Measurements from ENCODE around the gene ANKRD10. TPM values are rescaled to one million over a fixed set of nuclear protein-coding genes. Genes with fewer than 3 reads are reported as not detected.

ANKRD10 gene
- total RNA-seq, 1 donor from 2014 or later: 228 TPM

DNA sequence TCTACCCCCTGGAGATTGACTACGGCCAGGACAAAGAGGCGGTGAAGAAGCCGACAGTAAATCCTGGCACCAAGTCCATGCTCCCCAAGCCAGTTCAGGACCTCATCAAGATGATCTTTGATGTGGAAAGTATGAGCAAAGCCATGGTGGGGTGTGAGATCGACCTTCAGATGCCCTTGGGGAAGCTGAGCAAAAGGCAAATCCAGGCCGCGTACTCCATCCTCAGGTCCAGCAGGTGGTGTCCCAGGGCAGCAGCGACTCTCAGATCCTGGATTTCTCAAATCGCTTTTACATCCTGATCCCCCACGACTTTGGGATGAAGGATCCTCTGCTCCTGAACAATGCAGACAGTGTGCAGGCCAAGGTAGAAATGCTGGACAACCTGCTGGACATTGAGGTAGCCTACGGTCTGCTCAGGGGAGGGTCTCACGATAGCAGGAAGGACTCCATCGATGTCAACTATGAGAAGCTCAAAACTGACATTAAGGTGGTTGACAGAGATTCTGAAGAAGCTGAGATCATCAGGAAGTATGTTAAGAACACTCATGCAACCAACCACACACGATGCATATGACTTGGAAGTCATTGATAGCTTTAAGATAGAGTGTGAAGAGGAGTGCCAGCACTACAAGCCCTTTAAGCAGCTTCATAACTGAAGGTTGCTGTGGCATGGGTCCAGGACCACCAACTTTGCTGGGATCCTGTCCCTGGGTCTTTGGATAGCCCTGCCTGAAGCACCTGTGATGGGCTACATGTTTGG lies 24.0 kb upstream of the ANKRD10 start:
- no peak overlapping the region for H3K4me3 Mint-ChIP-seq (ENCODE audit: low read depth)
- H3K27me3 Mint-ChIP-seq: peaks cover 12% of the 10 kb centered on the region
- H3K9me3 Mint-ChIP-seq (ENCODE audit: low read depth): peaks cover 21% of the 10 kb centered on the region
- DNase-seq (ENCODE audit: low spot score, unreplicated experiment): no peak
- H3K4me1 Mint-ChIP-seq (ENCODE audit: low read depth): peaks cover 5% of the 10 kb centered on the region
- TF ChIP-seq CTCF (IDR thresholded peaks at IDR 0.05; ENCODE audit: unreplicated experiment): no peak
- H3K27ac Mint-ChIP-seq: no peak overlapping the region
- peaks cover 2% of the 10 kb centered on the region for H3K36me3 Mint-ChIP-seq (ENCODE audit: insufficient read depth)

DNA sequence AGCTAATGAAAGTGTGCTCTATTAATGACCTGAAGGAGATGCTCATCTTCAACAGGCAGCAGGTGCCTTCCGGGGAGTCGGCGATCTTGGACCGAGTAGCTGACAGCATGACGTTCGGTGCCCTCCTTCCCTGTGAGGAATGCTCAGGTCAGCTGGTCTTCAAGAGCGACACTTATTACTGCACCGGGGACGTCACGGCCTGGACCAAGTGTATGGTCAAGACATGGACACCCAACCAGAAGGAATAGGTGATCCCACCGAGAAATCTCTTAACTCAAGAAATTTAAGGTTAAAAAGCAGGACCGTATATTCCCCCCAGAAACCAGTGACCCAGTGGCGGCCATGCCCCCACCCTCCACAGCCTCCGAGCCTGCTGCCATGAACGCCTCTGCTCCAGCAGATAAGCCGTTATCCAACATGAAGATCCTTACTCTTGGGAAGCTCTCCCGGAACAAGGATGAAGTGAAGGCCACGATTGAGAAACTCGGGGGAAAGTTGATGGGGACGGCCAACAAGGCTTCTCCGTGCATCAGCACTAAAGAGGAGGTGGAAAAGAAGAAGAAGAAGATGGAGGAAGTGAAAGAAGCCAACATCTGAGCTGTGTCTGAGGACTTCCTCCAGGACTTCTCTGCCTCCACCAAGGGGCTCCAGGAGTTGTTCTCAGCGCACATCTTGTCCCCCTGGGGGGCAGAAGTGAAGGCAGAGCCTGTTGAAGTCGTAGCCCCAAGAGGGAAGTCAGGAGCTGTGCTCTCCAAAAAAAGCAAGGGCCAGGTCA lies 22.8 kb upstream of the ANKRD10 start:
- Mint-ChIP-seq H3K27me3 (peaks cover 12% of the 10 kb centered on the region), H3K9me3 (ENCODE audit: low read depth) (peaks cover 32% of the 10 kb centered on the region), H3K27ac (no peak overlapping the region), H3K4me3 (ENCODE audit: low read depth) (no peak overlapping the region), H3K4me1 (ENCODE audit: low read depth) (peaks cover 5% of the 10 kb centered on the region), H3K36me3 (ENCODE audit: insufficient read depth) (peaks cover 5% of the 10 kb centered on the region)
- no peak for TF ChIP-seq CTCF (IDR thresholded peaks at IDR 0.05; ENCODE audit: unreplicated experiment)
- DNase-seq (ENCODE audit: low spot score, unreplicated experiment): no peak

DNA sequence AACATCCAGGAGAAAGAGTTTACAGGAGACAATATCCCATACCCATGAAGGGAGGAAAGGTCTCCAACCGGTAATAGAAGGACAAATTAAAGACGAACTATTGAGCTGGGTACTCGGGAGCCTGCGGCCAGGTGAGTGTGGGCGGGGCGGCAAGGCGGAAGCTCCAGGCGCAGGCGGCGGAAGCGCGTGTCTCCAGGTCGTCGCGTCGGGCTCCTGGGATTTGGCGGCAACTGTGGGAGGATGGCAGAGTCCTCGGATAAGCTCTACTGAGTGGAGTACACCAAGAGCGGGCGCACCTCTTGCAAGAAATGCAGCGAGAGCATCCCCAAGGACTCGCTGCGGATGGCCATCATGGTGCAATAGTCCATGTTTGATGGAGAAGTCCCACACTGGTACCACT lies 21.6 kb upstream of the ANKRD10 start:
- Mint-ChIP-seq H3K9me3 (ENCODE audit: low read depth) (peaks cover 36% of the 10 kb centered on the region), H3K27ac (no peak overlapping the region), H3K36me3 (ENCODE audit: insufficient read depth) (peaks cover 6% of the 10 kb centered on the region), H3K27me3 (peaks cover 12% of the 10 kb centered on the region), H3K4me1 (ENCODE audit: low read depth) (no peaks in the 10 kb centered on the region), H3K4me3 (ENCODE audit: low read depth) (no peak overlapping the region)
- no peak for TF ChIP-seq CTCF (IDR thresholded peaks at IDR 0.05; ENCODE audit: unreplicated experiment)
- no peak for DNase-seq (ENCODE audit: low spot score, unreplicated experiment)

- H3K4me1 Mint-ChIP-seq (ENCODE audit: low read depth): no peaks in the 10 kb centered on the region
- no peak overlapping the region for H3K27ac Mint-ChIP-seq
- H3K9me3 Mint-ChIP-seq (ENCODE audit: low read depth): peaks cover 40% of the 10 kb centered on the region
- TF ChIP-seq CTCF (IDR thresholded peaks at IDR 0.05; ENCODE audit: unreplicated experiment): no peak
- DNase-seq (ENCODE audit: low spot score, unreplicated experiment): no peak
- H3K27me3 Mint-ChIP-seq: peaks cover 15% of the 10 kb centered on the region
- no peak overlapping the region for H3K4me3 Mint-ChIP-seq (ENCODE audit: low read depth)
- peaks cover 6% of the 10 kb centered on the region for H3K36me3 Mint-ChIP-seq (ENCODE audit: insufficient read depth)
These were observed 17.7 kb upstream of the ANKRD10 start for GRCh38 chr13:110932588-110932987.

DNA sequence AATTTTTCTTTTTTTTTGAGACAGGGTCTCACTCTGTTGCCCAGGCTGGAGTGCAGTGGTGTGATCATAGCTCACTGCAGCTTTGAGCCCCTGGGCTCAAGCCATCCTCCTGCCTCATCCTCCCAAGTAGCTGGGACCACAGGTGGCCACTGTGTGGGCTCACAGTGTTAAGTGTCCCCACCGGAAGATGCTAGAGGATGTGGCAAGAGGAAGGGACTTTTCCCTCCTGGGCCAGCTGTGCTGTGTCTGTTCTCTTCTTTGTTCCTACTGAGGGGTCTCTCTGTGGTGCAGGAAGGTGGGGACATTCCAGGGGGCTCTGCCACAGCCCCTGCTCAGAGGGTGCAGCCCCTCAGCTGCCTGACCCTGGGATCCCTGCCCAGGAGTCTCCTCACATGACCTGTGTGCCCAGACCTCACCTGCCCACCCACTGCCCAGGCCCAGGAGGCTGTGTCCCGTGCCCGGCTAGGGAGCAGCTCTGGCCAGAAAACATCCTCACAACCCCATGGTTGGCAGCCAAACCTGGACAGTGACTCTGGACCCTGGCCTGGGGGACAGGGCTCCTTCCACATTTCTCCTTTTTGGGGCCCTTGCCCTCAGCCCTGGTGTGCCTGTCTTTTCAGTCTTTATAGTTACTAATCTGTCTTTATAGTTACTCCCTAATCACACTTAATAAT lies 14.4 kb upstream of the ANKRD10 start:
- no peak for DNase-seq (ENCODE audit: low spot score, unreplicated experiment)
- H3K9me3 Mint-ChIP-seq (ENCODE audit: low read depth): peaks cover 23% of the 10 kb centered on the region
- H3K27me3 Mint-ChIP-seq: peaks cover 23% of the 10 kb centered on the region
- no peak for TF ChIP-seq CTCF (IDR thresholded peaks at IDR 0.05; ENCODE audit: unreplicated experiment)
- peaks cover 6% of the 10 kb centered on the region for H3K36me3 Mint-ChIP-seq (ENCODE audit: insufficient read depth)
- no peaks in the 10 kb centered on the region for H3K4me1 Mint-ChIP-seq (ENCODE audit: low read depth)
- no peak overlapping the region for H3K4me3 Mint-ChIP-seq (ENCODE audit: low read depth)
- H3K27ac Mint-ChIP-seq: no peak overlapping the region
